ENCODE measurements around the gene PRPF18. TPM values are rescaled to one million over a fixed set of nuclear protein-coding genes. Genes with fewer than 3 reads are reported as not detected.
A peak's percentile ranks its signal among the peaks of the same experiment; 100 is the strongest.

Gene PRPF18
- polyA plus RNA-seq, 4 donors, result 19.5 to 28.2 (median 22.6) TPM

DNA sequence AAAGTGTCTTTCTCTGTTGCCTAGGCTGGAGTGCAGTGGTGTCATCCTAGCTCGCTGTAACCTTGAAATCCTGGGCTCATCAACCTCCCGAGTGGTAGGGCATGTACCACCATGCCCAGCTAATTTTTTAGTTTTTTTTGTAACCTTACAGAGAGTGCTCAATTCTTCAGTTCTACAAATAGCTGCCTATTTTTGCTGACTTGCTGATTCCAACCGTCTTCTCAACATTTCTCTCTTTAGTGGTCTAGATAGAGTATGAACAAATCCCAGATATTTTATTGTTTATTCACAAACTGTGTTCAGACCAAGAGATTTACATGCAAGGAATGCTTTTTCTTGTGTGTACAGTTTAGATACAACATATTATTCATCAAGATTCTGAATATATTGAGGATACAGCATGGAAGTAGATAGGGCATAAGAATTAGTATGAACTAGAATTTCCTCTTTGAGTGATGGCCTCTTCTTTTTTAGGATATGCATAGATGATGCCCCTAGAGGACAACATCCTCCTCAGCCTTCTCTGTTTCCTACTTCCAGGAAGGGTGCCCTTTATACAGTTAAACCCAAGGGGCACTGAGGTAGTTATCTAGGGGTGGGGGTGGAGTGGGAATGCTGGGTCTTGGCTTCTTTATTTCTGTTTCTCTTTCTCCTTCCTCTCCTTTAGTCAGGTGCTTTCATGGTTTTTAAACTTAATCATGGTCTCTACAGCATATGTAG lies 26.0 kb downstream of the PRPF18 start:
- Histone ChIP-seq H3K27me3 (ENCODE audit: control insufficient read depth in 3 of 3, insufficient read depth in 3 of 3, low read length in 3 of 3) (no peaks in the 10 kb centered on the region), H3K9me3 (ENCODE audit: control insufficient read depth in 2 of 2, insufficient read depth in 1 of 2, low read depth in 1 of 2, low read length in 1 of 2) (no peaks in the 10 kb centered on the region), H3K4me3 (ENCODE audit: low read depth in 1 of 3, low read length in 3 of 3) (no peak overlapping the region), H3K27ac (ENCODE audit: low read depth in 1 of 3, low read length in 2 of 3) (no peak overlapping the region), H3K4me1 (ENCODE audit: control insufficient read depth in 3 of 3, insufficient read depth in 2 of 3, low read depth in 1 of 3, low read length in 2 of 3) (no peaks in the 10 kb centered on the region), H3K36me3 (ENCODE audit: control insufficient read depth in 3 of 3, insufficient read depth in 2 of 3, low read depth in 1 of 3, low read length in 3 of 3) (peaks cover 13 to 30% (median 19%) of the 10 kb centered on the region in 3 donors)
- FAIRE-seq, result no peak
- no peak for DNase-seq
- WGBS, 3 donors, result 91 to 98% (median 98%) methylated on average over 3 of the region's 3 CpGs

DNA sequence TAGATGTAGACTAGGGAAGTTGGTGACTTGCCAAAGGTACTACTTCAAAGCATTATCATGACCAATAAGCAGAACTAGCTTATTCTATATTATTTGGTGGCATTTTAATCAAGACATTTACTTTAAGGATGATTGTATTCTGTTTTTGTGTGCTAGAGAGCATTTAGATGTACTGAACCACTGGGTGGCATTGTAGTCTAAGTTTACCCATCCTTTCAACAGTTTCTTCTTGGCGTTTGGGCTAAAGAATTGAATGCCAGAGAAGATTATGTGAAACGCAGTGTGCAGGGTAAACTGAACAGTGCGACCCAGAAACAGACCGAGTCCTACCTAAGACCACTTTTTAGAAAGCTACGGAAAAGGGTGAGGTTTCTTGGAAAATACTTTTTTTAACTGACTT lies 26.8 kb downstream of the PRPF18 start:
- Histone ChIP-seq H3K9me3 (ENCODE audit: control insufficient read depth in 2 of 2, insufficient read depth in 1 of 2, low read depth in 1 of 2, low read length in 1 of 2) (no peaks in the 10 kb centered on the region), H3K27ac (ENCODE audit: low read depth in 1 of 3, low read length in 2 of 3) (no peak overlapping the region), H3K4me1 (ENCODE audit: control insufficient read depth in 3 of 3, insufficient read depth in 2 of 3, low read depth in 1 of 3, low read length in 2 of 3) (no peaks in the 10 kb centered on the region), H3K4me3 (ENCODE audit: low read depth in 1 of 3, low read length in 3 of 3) (no peak overlapping the region), H3K27me3 (ENCODE audit: control insufficient read depth in 3 of 3, insufficient read depth in 3 of 3, low read length in 3 of 3) (no peaks in the 10 kb centered on the region), H3K36me3 (ENCODE audit: control insufficient read depth in 3 of 3, insufficient read depth in 2 of 3, low read depth in 1 of 3, low read length in 3 of 3) (peaks cover 13 to 29% (median 22%) of the 10 kb centered on the region in 3 donors)
- FAIRE-seq (no peak), DNase-seq (peak in 1 of 2 donors; percentile 12)
- WGBS, 3 donors, result 57 to 79% (median 78%) methylated on average over 5 of the region's 5 CpGs

GRCh38 chr10:13614530-13615332 lies 28.0 kb downstream of the PRPF18 start:
- peaks cover 10 to 32% (median 19%) of the 10 kb centered on the region in 3 donors for H3K36me3 ChIP-seq (ENCODE audit: control insufficient read depth in 3 of 3, insufficient read depth in 2 of 3, low read depth in 1 of 3, low read length in 3 of 3)
- no peak for DNase-seq
- H3K27me3 ChIP-seq (ENCODE audit: control insufficient read depth in 3 of 3, insufficient read depth in 3 of 3, low read length in 3 of 3), result no peaks in the 10 kb centered on the region
- no peaks in the 10 kb centered on the region for H3K4me1 ChIP-seq (ENCODE audit: control insufficient read depth in 3 of 3, insufficient read depth in 2 of 3, low read depth in 1 of 3, low read length in 2 of 3)
- H3K27ac ChIP-seq (ENCODE audit: low read depth in 1 of 3, low read length in 2 of 3), result no peak overlapping the region
- H3K4me3 ChIP-seq (ENCODE audit: low read depth in 1 of 3, low read length in 3 of 3), result no peak overlapping the region
- H3K9me3 ChIP-seq (ENCODE audit: control insufficient read depth in 2 of 2, insufficient read depth in 1 of 2, low read depth in 1 of 2, low read length in 1 of 2), result no peaks in the 10 kb centered on the region
- FAIRE-seq, result no peak
- WGBS, 3 donors, result 86 to 95% (median 91%) methylated on average over 8 of the region's 8 CpGs

GRCh38 chr10:13615650-13616300 lies 29.0 kb downstream of the PRPF18 start:
- Histone ChIP-seq H3K27me3 (ENCODE audit: control insufficient read depth in 3 of 3, insufficient read depth in 3 of 3, low read length in 3 of 3) (no peaks in the 10 kb centered on the region), H3K36me3 (ENCODE audit: control insufficient read depth in 3 of 3, insufficient read depth in 2 of 3, low read depth in 1 of 3, low read length in 3 of 3) (peaks cover 7 to 26% (median 12%) of the 10 kb centered on the region in 3 donors), H3K4me1 (ENCODE audit: control insufficient read depth in 3 of 3, insufficient read depth in 2 of 3, low read depth in 1 of 3, low read length in 2 of 3) (no peaks in the 10 kb centered on the region), H3K4me3 (ENCODE audit: low read depth in 1 of 3, low read length in 3 of 3) (no peak overlapping the region), H3K27ac (ENCODE audit: low read depth in 1 of 3, low read length in 2 of 3) (no peak overlapping the region), H3K9me3 (ENCODE audit: control insufficient read depth in 2 of 2, insufficient read depth in 1 of 2, low read depth in 1 of 2, low read length in 1 of 2) (no peaks in the 10 kb centered on the region)
- 61 to 82% (median 82%) methylated on average over 7 of the region's 7 CpGs for WGBS, 3 donors
- DNase-seq (no peak), FAIRE-seq (no peak)

DNA sequence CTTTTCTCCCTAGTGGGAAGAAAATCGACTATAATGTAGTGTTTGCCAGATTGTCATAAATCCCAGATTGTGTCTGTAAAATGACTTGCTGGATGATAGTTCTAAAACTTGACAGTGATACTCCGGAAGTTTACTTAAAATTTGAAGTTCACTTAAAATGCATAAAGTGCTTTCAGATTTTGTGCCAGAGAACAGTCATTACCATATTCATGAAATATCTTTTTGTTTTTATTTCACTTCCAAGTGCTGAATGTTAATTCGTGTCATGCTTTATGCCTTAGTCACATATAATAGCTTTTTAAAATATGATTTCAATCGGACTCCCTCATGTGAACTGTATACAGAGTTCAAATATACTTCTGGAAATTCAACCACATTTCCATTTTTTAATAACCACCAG lies 30.4 kb downstream of the PRPF18 start:
- no peaks in the 10 kb centered on the region for H3K4me1 ChIP-seq (ENCODE audit: control insufficient read depth in 3 of 3, insufficient read depth in 2 of 3, low read depth in 1 of 3, low read length in 2 of 3)
- H3K9me3 ChIP-seq (ENCODE audit: control insufficient read depth in 2 of 2, insufficient read depth in 1 of 2, low read depth in 1 of 2, low read length in 1 of 2), result no peaks in the 10 kb centered on the region
- H3K4me3 ChIP-seq (ENCODE audit: low read depth in 1 of 3, low read length in 3 of 3), result no peak overlapping the region
- no peak for DNase-seq
- no peaks in the 10 kb centered on the region for H3K27me3 ChIP-seq (ENCODE audit: control insufficient read depth in 3 of 3, insufficient read depth in 3 of 3, low read length in 3 of 3)
- no peak overlapping the region for H3K27ac ChIP-seq (ENCODE audit: low read depth in 1 of 3, low read length in 2 of 3)
- peaks cover 6 to 26% (median 12%) of the 10 kb centered on the region in 3 donors for H3K36me3 ChIP-seq (ENCODE audit: control insufficient read depth in 3 of 3, insufficient read depth in 2 of 3, low read depth in 1 of 3, low read length in 3 of 3)
- WGBS, 3 donors, result 66 to 92% (median 89%) methylated on average over 4 of the region's 4 CpGs
- peak; percentile 10 for FAIRE-seq

DNA sequence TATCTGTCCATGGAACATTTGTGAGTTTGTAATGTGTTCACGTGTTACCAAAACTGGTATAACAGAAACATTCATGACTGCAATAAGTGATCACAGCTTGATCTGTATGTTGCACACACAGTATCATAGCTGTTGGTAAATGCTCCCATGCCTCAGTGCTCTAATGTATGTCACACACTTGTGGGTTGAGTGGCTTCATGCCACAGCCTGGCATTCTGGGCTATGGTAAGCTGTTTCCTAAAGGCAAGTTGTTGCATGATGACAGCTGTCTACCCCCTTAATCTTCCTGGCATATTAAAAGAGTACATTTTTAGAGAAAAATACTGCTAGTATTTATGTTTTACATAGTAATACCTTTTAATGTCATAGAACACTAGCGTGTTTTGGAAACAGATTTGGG lies 35.2 kb downstream of the PRPF18 start:
- WGBS, 3 donors, result 97 to 99% (median 98%) methylated on average over 2 of the region's 2 CpGs
- no peak overlapping the region for H3K27ac ChIP-seq (ENCODE audit: low read depth in 1 of 3, low read length in 2 of 3)
- H3K27me3 ChIP-seq (ENCODE audit: control insufficient read depth in 3 of 3, insufficient read depth in 3 of 3, low read length in 3 of 3), result no peaks in the 10 kb centered on the region
- DNase-seq (no peak), FAIRE-seq (no peak)
- no peak overlapping the region for H3K4me3 ChIP-seq (ENCODE audit: low read depth in 1 of 3, low read length in 3 of 3)
- H3K4me1 ChIP-seq (ENCODE audit: control insufficient read depth in 3 of 3, insufficient read depth in 2 of 3, low read depth in 1 of 3, low read length in 2 of 3), result no peaks in the 10 kb centered on the region
- no peaks in the 10 kb centered on the region for H3K9me3 ChIP-seq (ENCODE audit: control insufficient read depth in 2 of 2, insufficient read depth in 1 of 2, low read depth in 1 of 2, low read length in 1 of 2)
- peaks cover 2 to 25% (median 2%) of the 10 kb centered on the region in 3 donors for H3K36me3 ChIP-seq (ENCODE audit: control insufficient read depth in 3 of 3, insufficient read depth in 2 of 3, low read depth in 1 of 3, low read length in 3 of 3)

DNA sequence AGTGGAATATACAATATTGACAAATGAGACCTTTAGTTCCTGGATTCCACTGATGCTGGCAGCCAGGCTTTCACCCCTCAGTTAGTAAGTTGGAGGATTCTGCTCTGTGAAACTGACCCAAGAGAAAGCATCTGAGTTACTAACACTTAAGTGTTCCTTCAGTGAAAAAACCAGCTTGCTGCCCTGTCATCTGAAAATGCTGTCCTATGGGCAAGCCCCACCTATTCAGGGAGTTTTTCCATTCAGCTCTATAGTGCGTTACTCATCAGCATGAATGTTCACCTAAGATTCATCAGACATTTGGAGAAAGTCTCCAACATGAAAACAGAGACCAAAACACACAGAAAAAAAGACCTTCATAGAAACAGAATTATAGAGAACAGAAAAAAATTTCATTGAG lies 37.9 kb downstream of the PRPF18 start:
- Histone ChIP-seq H3K27ac (ENCODE audit: low read depth in 1 of 3, low read length in 2 of 3) (no peak overlapping the region), H3K27me3 (ENCODE audit: control insufficient read depth in 3 of 3, insufficient read depth in 3 of 3, low read length in 3 of 3) (no peaks in the 10 kb centered on the region), H3K4me3 (ENCODE audit: low read depth in 1 of 3, low read length in 3 of 3) (no peak overlapping the region), H3K9me3 (ENCODE audit: control insufficient read depth in 2 of 2, insufficient read depth in 1 of 2, low read depth in 1 of 2, low read length in 1 of 2) (no peaks in the 10 kb centered on the region), H3K4me1 (ENCODE audit: control insufficient read depth in 3 of 3, insufficient read depth in 2 of 3, low read depth in 1 of 3, low read length in 2 of 3) (no peaks in the 10 kb centered on the region), H3K36me3 (ENCODE audit: control insufficient read depth in 3 of 3, insufficient read depth in 2 of 3, low read depth in 1 of 3, low read length in 3 of 3) (peaks cover 2 to 19% (median 3%) of the 10 kb centered on the region in 3 donors)
- DNase-seq (no peak), FAIRE-seq (no peak)
- 96 to 100% (median 100%) methylated on average over 1 of the region's 1 CpG for WGBS, 3 donors

GRCh38 chr10:13627459-13628310 lies 40.9 kb downstream of the PRPF18 start:
- H3K4me3 ChIP-seq (ENCODE audit: low read depth in 1 of 3, low read length in 3 of 3), result no peak overlapping the region
- no peak for FAIRE-seq
- H3K27me3 ChIP-seq (ENCODE audit: control insufficient read depth in 3 of 3, insufficient read depth in 3 of 3, low read length in 3 of 3), result no peaks in the 10 kb centered on the region
- peaks cover 0 to 19% (median 8%) of the 10 kb centered on the region in 3 donors for H3K36me3 ChIP-seq (ENCODE audit: control insufficient read depth in 3 of 3, insufficient read depth in 2 of 3, low read depth in 1 of 3, low read length in 3 of 3)
- no peak overlapping the region for H3K27ac ChIP-seq (ENCODE audit: low read depth in 1 of 3, low read length in 2 of 3)
- DNase-seq, result peak in 1 of 2 donors; percentile 22
- 76 to 84% (median 81%) methylated on average over 7 of the region's 7 CpGs for WGBS, 3 donors
- no peaks in the 10 kb centered on the region for H3K4me1 ChIP-seq (ENCODE audit: control insufficient read depth in 3 of 3, insufficient read depth in 2 of 3, low read depth in 1 of 3, low read length in 2 of 3)
- no peaks in the 10 kb centered on the region for H3K9me3 ChIP-seq (ENCODE audit: control insufficient read depth in 2 of 2, insufficient read depth in 1 of 2, low read depth in 1 of 2, low read length in 1 of 2)

All from small intestine (tissue), 7 donors.